Neural crest cell (in vitro differentiated cells): ENCODE data around the gene CLEC12A. TPM values are rescaled to one million over a fixed set of nuclear protein-coding genes. Genes with fewer than 3 reads are reported as not detected.

ENCODE experiments used
- DNase-seq: peaks from one replicate; pipeline ENCODE4 v3.0.0; 2021; ENCODE audit warnings: low read depth, mixed read lengths, low spot score
- H3K27ac Mint-ChIP-seq: one replicate; pipeline ENCODE4 v1.8.0; 2021; ENCODE audit warnings: mild to moderate bottlenecking, mixed read lengths; ENCODE audit not compliant: unreplicated experiment
- H3K27me3 Mint-ChIP-seq: 2 replicates; pipeline ENCODE4 v1.8.0; 2021; ENCODE audit warnings: low read depth, mild to moderate bottlenecking, mixed read lengths
- H3K36me3 Mint-ChIP-seq: 2 replicates; pipeline ENCODE4 v1.8.0; 2021; ENCODE audit warnings: low read depth, mild to moderate bottlenecking, mixed read lengths
- H3K4me1 Mint-ChIP-seq: 2 replicates; pipeline ENCODE4 v1.8.0; 2021; ENCODE audit warnings: mixed read lengths
- H3K4me3 Mint-ChIP-seq: one replicate; pipeline ENCODE4 v1.8.0; 2021; ENCODE audit warnings: mild to moderate bottlenecking, mixed read lengths
- H3K9me3 Mint-ChIP-seq: 2 replicates; pipeline ENCODE4 v1.8.0; 2021; ENCODE audit warnings: mixed read lengths
- CTCF ChIP-seq: fragments of 200-600 bp; sonication (generic); conservative IDR thresholded peaks from 2 replicates; pipeline ENCODE4 v1.5.0; 2021; ENCODE audit warnings: antibody characterized with exemption, mild to moderate bottlenecking
- total RNA-seq: library from RNA; stranded (reverse); gene quantifications from 2 replicates; pipeline ENCODE4 v1.2.1, GENCODE V29; 2021

CLEC12A gene
- total RNA-seq, 1 donor from 2014 or later = not detected

DNA sequence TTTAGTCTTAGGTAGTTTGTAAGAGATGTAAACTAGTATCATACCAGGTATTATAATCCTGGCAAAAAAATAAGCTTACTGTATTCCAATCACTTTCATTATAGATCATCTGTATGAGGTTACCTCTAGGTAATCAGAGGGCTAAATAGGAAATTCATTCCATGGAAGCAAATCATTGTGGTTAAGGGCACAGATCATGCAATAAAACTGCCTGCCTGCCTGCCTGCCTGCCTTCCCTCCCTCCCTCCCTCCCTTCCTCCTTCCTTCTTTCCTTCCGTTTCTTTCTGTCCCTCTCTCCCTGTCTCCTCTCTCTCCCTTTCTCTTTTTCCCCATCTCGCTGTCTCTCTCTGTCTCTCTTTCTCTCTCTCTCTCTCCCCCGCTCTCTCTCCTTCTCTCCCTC is 56.1 kb downstream of the CLEC12A start:
- TF ChIP-seq CTCF = no peak
- no peak for DNase-seq
- Mint-ChIP-seq H3K4me3 (no peak overlapping the region), H3K27me3 (no peaks in the 10 kb centered on the region), H3K9me3 (peaks cover 3% of the 10 kb centered on the region), H3K4me1 (no peaks in the 10 kb centered on the region), H3K36me3 (no peaks in the 10 kb centered on the region), H3K27ac (no peak overlapping the region)

GRCh38 chr12:10027721-10028120 is 56.5 kb downstream of the CLEC12A start:
- no peaks in the 10 kb centered on the region for H3K4me1 Mint-ChIP-seq
- H3K36me3 Mint-ChIP-seq = no peaks in the 10 kb centered on the region
- TF ChIP-seq CTCF = no peak
- no peak for DNase-seq
- peaks cover 3% of the 10 kb centered on the region for H3K9me3 Mint-ChIP-seq
- no peak overlapping the region for H3K4me3 Mint-ChIP-seq
- no peak overlapping the region for H3K27ac Mint-ChIP-seq
- H3K27me3 Mint-ChIP-seq = no peaks in the 10 kb centered on the region

- no peak for TF ChIP-seq CTCF
- H3K4me3 Mint-ChIP-seq = no peak within 1 kb of the TSS
- no peaks in the 10 kb centered on the region for H3K36me3 Mint-ChIP-seq
- no peak for DNase-seq
- H3K27me3 Mint-ChIP-seq = no peaks in the 10 kb centered on the region
- no peaks in the 10 kb centered on the region for H3K9me3 Mint-ChIP-seq
- no peak within 1 kb of the TSS for H3K27ac Mint-ChIP-seq
- no peaks in the 10 kb centered on the region for H3K4me1 Mint-ChIP-seq
Measured at GRCh38 chr12:10030446-10030845, 59.2 kb downstream of the CLEC12A start, which contains the start of gene CLEC9A. Gene CLEC9A, plus strand, starts transcription at chr12:10030682. Its CDS starts 22,006 bp downstream, at chr12:10052688.

DNA sequence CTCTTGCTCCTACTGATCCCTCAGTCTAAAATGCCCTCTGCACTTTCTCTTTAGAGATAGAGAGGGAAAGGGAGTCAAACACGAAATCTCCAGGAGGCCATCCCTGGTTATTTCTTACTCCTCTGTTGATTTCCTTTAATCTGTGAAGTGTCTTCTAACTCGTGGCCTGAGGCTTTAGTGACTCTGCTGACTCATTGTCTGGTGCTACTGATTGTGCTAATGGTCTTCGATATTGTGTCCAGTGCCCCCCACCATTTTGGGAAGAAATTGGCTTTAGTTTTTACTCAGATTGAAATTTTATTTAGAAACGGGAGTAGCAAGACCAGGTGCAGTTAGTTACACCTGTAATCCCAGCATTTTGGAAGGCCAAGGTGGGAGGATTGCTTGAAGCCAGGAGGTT is 60.1 kb downstream of the CLEC12A start:
- H3K4me1 Mint-ChIP-seq = no peaks in the 10 kb centered on the region
- no peaks in the 10 kb centered on the region for H3K27me3 Mint-ChIP-seq
- TF ChIP-seq CTCF = no peak
- H3K36me3 Mint-ChIP-seq = no peaks in the 10 kb centered on the region
- no peak overlapping the region for H3K27ac Mint-ChIP-seq
- DNase-seq = no peak
- H3K4me3 Mint-ChIP-seq = no peak overlapping the region
- H3K9me3 Mint-ChIP-seq = no peaks in the 10 kb centered on the region

DNA sequence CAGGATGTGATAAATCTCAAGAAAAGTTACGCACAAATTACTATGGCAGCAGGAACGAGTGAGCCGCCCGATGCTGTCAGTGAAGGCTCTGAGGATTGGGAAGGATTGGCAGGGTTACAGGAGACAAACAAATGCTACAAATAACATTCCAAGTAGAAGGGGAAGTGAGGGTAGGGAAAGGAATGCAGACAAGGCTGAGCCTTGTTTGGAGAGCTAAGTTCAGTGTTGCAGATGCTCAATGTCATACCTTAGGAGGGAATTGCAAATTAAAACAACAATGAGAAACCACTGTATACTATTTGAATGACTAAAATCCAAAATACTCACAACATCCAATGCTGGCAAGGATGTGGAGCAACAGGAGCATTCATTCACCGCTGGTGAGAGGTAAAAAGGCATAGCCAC is 60.6 kb downstream of the CLEC12A start:
- H3K27ac Mint-ChIP-seq = peak overlapping the region; percentile 17
- no peaks in the 10 kb centered on the region for H3K4me1 Mint-ChIP-seq
- H3K36me3 Mint-ChIP-seq = no peaks in the 10 kb centered on the region
- no peaks in the 10 kb centered on the region for H3K9me3 Mint-ChIP-seq
- no peak for DNase-seq
- no peak for TF ChIP-seq CTCF
- no peaks in the 10 kb centered on the region for H3K27me3 Mint-ChIP-seq
- H3K4me3 Mint-ChIP-seq = no peak overlapping the region
